Hematopoietic multipotent progenitor cell treated with erythropoietin and hydrocortisone succinate and interleukin-3 and kit ligand, for 17 days (in vitro differentiated cells): ENCODE data around the gene NR2F1.

Experiments
- DNase-seq: peaks from one replicate; pipeline ENCODE4 v3.0.0-alpha.2; 2015; ENCODE audit warnings: low spot score

NR2F1 gene

DNA sequence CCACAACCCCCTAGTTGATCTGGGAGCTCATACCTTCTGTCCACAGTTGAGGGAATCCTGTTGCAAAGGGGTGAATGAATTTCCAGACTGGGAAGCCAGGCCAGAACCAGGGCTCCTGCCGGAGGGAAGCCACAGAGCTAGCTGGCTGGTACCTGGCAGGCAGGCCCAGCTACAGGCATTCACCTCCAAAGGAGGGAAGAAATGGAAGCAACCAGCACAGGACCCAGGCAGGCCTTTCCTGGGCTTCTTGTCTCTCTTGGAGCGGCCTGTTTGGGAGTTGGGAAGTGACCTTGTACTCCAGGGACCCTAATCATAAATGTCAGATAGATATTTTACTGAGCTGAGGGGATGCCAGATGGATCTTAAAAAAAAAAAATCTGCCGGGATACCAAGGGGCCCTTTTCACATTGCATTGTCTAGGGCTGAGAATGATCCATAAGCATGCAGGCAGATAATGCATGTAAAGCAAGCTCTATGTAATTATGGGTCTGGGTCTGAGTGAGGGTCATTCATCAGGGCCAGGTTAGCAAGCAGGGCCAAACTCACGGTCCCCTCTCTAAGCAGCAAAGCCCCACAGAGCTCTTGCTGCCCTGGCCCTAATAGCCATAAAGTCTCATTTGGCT is 8.4 kb downstream of the NR2F1 start:
- no peak for DNase-seq

DNA sequence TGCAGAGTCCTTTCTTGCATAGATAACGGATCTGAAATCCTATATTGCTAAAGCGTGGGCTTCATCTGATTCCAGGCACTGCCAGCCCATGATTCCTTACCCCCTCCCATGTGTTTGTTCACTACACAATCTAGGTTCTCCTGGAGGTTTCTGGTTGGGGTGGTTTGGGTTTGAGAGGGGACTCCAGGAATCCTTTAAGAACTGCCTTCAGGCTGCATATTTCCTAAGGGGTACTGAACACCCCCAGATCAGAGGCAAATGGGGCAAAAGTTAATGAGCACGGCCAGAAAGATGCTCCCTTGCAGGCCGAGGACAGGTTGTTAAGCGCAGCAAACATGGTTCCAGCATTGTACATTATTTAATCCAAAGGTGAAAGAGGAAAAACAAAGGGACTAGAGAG is 9.9 kb downstream of the NR2F1 start:
- DNase-seq: no peak

DNA sequence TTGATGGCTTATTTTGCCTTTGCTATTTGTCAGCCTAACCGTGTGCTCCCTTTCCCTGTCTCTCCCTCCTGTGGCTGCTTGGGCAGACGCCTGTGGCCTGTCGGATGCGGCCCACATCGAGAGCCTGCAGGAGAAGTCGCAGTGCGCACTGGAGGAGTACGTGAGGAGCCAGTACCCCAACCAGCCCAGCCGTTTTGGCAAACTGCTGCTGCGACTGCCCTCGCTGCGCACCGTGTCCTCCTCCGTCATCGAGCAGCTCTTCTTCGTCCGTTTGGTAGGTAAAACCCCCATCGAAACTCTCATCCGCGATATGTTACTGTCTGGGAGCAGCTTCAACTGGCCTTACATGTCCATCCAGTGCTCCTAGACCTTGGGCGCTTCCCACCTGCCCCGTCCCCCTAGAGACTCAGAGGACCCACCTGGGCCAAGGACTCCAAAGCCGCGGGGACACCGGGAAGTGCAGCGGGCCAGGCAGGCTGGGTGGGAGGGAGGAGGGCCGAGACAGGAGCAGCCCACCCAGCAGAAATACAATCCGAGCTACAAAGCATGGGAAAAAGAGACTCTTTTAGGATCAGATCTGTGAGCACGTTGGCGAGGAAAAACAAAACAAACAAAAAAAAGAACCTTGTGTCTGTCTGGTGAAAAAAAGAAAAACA is 10.6 kb downstream of the NR2F1 start:
- DNase-seq: no peak

DNA sequence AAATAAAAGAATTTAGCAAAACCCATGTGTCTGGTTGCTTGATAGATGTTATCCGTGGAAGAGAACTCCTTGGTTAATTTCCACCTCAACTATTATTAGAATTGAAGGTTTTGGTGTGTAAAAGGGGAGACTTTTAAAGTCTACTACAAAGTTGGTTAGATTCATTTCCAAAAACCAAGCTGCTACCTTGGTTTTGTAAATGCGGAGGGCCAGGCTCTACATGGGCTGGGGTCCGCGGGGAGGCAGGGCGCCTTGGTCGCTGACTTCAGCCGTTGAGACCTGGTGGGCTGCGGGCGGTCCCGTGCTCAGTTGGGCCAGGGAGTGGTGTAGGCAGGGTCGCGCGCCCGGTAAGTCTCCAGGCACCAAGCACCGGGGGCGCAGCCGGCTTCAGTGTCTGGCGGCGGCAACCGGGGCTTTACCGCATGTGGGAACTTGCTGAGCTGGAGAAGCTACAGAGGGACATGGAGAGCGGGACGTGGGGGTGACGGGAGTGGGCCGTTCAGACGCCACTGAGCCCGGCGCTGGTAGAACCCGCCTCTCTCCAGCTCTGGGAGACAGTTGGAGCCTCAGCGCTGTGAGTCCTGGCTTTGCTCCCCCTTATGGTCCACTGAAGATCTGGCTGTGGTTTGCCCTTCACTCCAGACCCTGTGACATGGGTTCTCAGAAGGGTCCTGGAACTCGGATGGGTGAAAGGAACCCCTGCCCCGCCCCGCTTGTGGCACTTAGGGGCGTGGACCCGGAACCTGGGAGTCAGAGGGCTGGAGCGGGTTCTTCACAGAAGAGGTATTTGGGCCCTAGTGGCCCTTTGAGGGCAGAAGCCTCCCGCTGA is 11.8 kb downstream of the NR2F1 start:
- DNase-seq: no peak

DNA sequence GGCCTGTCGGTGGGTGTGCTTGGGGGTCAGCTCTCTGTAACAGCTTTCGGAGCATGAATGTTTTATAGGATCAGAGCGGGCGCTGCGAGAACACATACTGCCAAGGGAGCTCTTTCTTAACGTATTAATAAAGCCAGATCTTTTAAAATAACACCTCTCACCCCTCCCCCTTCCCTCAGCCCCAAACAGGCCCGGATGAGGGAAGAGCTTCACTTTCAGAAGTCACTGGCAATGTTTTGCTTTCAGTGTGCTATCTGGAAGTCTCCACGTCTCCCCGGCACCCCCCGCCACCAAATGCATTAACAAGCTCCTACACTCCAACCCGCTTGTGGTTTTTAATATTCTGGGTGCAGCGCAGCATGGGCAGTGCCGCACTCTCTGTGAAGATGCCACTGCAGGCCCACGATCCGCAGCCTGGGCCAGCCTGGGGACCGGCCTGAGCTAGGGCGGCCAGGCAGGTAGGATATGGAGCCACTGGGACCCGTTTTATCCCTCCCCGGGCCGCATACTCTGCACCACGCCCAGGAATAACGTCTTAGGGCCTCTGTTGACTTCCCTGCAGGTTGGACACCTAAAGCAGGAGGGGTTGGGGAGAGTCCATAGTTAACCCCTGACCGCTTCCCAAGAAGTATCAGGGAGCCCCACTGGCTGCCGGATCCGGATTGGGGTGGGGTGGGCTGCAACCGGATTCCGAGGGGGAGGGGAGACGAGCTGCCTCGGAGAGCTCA is 12.6 kb downstream of the NR2F1 start:
- no peak for DNase-seq

DNA sequence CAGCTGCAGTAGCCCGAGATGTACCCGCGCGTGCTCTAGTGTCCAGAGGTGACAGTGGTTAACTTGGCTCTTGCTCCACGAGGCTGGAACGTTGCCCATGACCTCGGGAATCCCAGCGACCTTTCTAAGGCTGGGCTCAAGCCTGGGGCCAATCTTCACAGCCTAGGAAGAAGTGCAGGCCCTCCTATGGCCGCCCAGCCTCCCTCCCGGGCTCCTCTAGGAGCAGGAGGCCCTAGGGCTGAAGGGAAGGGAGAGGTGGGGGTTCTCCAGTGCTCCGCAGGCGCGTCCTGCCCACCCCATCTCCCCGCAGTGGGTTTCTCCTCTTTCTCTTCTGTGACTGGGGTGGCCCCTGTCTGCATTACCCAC is 13.3 kb downstream of the NR2F1 start:
- no peak for DNase-seq

DNA sequence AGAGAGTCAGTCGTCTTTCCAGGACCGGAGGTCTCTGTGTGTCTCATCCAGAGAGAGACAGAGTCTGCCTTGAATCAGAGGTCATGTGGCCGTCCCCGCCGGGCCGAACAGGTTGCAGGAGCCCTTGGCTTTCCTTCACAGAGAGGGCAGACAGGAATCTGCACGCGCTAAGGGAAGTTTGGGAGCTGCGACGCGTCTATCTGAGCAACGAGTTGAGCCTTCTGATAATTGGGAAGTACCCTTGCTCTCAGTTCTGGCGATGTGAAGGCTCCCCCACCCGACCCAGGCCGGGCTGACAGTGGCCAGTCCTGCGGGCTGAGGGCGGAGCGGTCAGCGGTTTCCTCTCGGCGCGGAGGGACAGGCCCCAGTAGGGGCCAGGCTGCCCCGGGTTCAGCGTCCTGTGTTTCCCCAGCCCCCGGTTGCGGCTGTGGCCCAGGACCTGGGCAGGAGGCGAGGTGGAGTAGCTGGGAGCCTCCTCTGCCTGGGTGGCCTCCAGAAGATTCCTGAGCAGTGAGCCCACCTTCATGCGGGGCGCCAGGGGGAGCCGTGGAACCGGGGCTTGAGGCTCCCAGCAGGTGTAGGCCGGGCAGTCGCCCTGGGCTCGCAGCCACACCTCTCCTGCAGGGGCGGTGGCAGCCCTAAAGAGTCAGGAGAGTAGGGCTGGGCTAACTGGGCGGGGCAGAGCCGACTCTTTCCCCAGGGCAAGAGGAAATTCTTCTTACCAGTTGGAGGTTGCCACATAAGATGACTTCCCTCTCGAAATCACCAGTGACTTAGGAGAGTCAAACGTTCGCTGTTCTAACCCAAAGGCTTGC is 13.9 kb downstream of the NR2F1 start:
- peak; percentile 7 for DNase-seq

DNA sequence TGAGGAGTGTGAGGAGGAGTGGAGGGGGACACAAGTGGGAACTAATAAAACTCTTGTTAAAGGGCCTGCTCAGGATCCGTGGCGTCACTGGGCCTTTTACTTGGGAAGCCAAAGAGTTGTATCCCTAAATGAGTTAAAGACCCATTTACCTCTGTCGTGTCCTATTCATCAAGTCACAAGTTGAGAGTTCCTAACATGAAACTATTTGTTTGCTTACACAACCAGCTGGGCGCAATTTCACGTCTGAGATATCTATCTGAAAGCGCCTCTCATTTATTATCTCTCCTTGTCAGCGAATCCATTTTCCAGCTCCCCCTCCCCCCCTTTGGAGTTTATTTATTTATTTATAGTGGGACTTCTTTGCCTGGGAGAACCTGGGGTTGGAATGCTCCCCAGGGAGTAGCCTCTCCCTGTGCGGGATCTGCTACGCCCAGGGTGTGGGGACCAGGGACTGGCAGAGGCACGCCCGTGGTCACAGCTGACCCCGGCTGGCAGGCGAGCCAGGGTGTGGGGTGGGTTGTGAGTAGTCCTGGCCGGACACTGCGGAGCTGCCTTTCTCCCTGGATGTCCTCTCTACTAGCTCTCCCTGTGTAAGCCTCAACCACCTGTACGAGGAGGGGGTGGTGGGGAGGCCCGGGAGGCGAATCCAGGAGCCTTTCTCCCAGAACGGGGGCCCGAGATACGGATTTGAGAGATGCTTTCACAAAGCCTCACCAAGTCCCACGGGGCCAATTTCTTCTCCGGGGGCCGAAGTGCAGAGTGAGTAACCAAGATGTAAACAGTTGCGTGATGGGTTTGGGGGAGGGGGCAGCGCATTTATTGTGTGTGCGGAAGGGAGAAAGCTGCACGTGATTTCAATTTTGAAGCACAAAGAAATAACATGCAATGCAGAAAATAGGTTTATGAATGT is 15.3 kb downstream of the NR2F1 start:
- DNase-seq: no peak

DNA sequence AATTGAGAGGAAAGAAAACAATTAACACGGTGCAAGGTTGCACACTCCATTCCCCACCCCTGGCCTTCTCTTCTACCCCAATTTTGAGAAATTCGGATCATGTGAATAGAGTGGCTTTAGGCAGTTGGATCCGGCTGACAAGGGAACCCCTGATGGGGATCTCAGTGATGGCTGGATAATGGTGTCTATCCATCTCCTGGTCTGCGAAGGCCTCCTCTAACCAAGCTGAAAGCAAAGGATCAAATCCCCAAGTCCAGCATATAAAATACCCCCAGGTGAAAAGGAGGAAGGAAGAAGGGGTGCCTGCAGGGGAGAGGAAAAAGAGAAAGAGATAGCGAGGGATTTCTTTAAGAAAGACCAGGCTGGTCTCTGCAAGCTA is 16.0 kb downstream of the NR2F1 start:
- DNase-seq: no peak

DNA sequence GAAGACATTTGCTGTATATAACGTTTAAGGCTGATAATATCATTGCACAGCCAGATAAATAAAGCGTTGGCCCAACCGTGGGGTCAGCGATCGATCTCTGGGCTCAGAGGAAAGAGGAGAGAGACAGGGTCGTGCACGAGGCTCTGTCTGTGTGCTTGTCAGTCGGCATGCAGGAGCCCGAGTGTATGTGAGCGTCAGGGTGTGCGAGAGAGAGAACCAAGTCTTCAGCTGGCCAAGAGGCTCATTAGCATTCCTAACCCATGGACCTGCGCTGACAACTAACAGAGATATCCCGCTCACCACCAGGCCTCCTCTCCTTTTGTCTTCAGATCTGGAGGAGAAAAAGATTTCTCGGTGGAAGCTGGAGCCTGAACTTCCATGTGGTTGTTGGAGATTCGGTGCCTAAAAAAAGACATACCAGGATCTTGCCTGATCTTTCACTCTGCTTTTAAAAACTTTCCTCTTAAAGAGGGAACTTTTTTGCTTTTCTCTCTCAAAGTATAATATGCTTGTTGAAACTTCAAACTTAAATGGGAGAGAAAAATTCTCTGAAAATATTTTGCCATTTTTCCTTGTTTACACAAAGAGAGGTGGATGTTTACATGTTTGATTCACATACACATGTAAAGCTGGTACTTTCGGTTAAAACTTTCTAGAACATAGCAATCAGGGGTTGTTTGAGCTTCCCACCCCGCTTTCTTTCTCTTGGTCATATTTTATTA is 16.5 kb downstream of the NR2F1 start:
- no peak for DNase-seq

DNA sequence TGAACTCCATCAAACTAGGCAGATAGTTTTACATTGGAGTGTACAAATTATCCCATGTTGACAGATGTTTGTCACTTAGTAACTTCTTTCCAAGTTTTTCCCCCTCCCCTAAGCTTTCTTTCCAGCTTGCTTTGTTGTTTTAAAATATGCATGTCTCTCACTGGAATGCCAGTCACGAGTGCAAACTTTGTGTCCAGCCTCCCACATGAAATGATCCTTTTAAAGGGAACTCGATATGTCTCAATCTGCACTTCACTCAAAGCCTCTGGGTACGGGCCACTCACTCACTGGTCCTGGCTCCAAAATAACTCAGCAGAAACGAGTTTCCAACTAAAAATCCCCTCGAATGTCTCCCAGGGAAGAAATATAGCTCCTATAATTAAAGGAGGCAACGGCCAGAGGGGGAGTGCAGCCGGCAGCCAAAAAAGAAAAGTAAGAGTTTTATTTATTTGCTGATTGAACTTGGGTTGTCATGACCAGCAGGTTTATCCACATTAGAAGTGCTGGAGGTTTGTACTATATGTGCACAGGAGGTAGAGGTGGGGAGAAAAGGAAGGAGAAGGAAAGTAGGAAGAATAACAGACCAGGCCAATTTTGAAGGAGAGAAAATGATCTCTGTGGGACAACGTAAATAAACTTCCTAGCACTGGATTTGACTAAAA is 17.5 kb downstream of the NR2F1 start:
- no peak for DNase-seq

DNA sequence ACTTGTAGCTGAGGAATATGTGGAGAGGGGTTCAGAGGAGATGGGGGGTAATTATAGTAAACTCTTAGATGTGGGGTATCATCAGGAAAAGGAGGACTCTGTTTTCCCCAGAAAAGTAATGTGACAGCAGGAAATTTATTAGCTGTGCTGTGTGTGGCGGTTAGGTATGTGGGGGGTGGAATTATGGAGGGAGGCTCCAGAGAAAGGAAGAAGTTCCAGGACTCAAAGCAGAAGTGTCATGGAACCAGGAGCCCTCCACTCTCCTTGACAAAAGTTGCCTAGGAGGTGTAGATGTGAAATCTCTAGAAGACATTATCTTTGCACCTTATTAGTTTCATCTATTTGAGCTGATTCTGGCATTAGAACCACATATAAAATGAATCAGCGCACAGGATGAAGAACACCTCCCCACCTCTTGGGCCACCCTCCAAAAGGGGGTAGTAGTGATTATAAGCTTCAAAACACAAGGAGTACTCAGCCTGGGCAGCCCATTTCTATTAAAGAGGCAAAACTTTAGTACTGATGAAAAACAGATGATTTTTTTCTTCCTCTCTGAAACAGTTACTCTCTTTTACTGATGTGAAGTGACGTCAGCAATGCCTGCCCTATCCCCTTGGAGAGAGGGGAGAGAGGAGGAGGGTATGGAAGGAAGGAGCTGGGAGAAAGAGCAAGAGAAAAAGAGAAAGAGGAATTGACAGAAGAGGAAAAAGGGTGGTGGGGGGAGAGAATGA is 18.2 kb downstream of the NR2F1 start:
- no peak for DNase-seq

DNA sequence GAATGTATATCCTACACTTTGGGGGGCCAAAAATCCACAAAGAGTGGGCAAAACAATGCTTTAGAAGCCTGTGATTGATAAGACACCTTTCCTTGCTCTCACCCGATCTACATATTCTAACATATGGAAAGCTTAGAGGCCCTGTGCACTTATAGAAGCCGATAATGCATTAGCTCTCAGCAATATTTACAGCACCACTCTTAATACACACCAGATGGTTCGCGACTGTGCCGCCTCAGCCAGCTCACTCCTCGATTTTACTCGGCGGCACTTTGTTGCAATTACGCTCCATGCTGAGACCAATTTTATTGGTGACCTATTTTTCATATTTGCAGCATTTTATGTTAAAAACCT is 18.8 kb downstream of the NR2F1 start:
- no peak for DNase-seq

DNA sequence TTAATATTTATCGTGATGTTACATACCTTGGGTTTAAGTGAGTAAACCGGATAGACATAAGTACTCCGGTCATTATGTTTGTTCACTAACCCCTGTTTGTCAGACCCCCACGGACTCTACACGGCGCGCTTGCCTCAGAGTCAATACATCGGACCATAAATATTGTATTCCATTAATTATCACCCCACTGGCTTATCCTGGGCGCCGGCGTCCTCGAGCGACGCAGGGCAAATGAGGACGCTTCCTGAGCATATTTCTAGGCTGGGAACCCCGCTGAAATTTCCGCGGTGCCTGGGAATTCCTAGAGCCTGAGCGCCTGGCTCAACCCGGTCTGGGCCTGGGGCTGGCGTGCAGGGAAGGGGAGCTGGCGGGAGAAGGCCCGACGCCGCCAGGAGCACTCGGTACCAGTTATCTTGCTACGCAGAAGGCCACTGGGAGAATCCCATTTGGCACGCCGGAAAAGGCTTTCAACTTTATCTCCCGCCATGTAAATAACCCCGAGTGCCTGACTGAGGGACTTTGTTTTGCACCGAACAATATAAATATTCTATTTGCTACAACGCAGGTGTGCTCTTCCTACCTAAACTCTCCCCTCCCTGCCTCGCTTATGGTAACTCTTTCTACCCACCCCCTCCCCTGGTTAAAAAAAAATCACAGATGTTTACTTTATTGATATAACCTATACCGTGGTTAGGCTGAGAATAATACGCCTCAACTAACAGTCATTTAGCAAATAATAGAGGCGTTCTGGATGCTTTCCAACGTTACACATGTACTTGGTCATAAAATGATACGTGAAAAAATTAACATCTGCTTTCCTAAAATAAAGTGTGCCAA is 19.4 kb downstream of the NR2F1 start:
- DNase-seq: no peak

DNA sequence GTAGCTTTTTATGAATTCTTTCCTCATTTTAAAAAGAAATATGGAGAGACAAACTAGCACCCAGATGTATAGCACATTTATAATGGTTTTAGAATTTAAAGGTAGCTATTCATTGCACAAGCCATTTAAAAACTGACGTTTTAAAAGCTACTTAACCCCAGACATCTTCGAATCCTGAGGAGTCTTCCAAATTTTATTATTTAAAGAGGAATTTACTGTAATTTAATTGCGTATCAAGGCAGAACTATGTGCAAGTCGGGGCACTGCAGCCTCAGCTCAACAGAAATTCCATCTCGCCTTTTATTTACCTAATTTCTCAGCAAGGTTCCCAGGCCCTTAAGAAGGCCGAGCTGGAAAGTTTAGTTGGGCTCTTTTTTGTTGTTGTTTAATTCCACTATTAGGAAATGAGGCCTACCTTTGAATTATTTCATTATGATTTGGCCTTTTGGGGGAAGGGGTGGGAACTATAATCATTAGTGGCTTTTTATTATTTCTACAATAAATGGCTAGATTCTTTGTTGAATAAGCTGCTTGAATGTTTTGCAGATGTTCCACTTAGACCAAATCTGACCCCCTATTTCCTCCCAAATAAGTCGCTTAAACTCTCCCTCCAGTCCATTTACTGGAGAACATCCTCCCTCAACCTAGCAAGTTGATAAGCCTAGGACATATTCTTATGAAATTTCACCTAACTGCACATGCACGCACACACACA is 20.2 kb downstream of the NR2F1 start:
- no peak for DNase-seq

DNA sequence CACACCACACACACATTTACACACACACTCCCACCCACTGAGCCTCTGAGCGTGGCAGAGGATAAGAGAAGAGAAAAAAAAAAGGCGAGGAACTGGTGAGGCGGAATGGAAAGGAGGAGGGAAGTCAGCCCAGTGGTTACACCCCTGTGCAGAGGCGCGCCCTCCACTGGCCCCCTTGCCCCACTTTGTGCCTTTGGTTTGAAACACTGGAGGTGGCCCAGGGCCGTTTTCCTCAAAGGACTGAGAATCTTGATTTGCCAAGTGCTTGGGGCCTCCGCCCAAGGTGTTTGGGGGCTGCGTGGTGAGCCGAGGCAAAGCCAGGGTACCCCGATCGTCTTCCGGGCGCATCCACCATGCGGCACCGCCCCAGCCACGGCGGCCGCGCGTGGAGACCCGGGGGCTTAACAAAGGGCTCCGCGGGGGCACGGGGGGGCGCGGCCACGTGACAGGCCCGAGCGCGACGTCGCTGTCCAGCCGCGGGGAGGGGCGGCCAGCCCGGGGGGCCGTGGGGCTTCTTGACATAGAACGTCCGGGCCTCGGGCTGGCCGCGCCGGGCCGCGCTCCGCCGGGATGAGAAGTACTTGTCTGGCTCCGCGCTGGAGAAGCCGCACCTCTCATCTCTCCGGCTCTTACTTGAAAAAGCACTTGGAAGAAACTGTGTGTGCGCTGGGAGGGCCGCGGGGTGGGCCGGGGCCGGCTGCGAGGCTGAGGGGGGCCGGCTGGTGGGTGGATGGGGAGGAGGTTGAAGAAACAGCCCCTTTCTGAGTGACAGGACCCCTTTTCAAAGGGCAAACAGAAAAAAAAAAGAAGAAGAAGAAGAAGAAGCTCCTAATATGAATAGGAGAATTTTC is 21.0 kb downstream of the NR2F1 start:
- DNase-seq: no peak
